Ectodermal cell (in vitro differentiated cells): ENCODE data around the gene FSIP1.

Experiments used
- H3K27ac ChIP-seq: 2 replicates; pipeline ENCODE4 v1.7.0; 2013; ENCODE audit warnings: mild to moderate bottlenecking, low read depth, low read length; ENCODE audit not compliant: insufficient read depth, poor library complexity, severe bottlenecking
- H3K27me3 ChIP-seq: 2 replicates; pipeline ENCODE4 v1.7.0; 2013; ENCODE audit warnings: mild to moderate bottlenecking, low read length; ENCODE audit not compliant: insufficient read depth, control insufficient read depth, poor library complexity, severe bottlenecking
- H3K36me3 ChIP-seq: one replicate; pipeline ENCODE4 v1.7.0; 2013; ENCODE audit warnings: low read length; ENCODE audit not compliant: control insufficient read depth, insufficient read depth
- H3K4me1 ChIP-seq: one replicate; pipeline ENCODE4 v1.7.0; 2013; ENCODE audit warnings: low read length; ENCODE audit not compliant: control insufficient read depth, insufficient read depth
- H3K4me3 ChIP-seq: 2 replicates; pipeline ENCODE4 v1.7.0; 2013; ENCODE audit warnings: low read depth, low read length, control low read depth; ENCODE audit not compliant: insufficient read depth
- H3K9me3 ChIP-seq: 2 replicates; pipeline ENCODE4 v1.7.0; 2013; ENCODE audit warnings: mild to moderate bottlenecking, low read length, moderate library complexity; ENCODE audit not compliant: control insufficient read depth
- WGBS, 2 experiments: methylation state at CpG; one replicate each; pipeline ENCODE4 v1.1.7; 2013; ENCODE audit warnings: missing lambda C conversion rate in 2 of 2; 5-methylcytosine and 5-hydroxymethylcytosine counted together

Gene FSIP1

GRCh38 chr15:39670687-39671086 is 112.0 kb downstream of the FSIP1 start:
- peaks cover 9% of the 10 kb centered on the region for H3K4me1 ChIP-seq
- H3K9me3 ChIP-seq = no peaks in the 10 kb centered on the region
- 100% methylated on average over 2 of the region's 2 CpGs; no CpG with 5 or more reads in 1 of the 2 experiments for WGBS, 2 experiments
- no peak overlapping the region for H3K27ac ChIP-seq
- no peak overlapping the region for H3K4me3 ChIP-seq
- H3K27me3 ChIP-seq = no peaks in the 10 kb centered on the region
- no peaks in the 10 kb centered on the region for H3K36me3 ChIP-seq

GRCh38 chr15:39669661-39670060 is 113.0 kb downstream of the FSIP1 start:
- no peaks in the 10 kb centered on the region for H3K9me3 ChIP-seq
- H3K4me3 ChIP-seq = no peak overlapping the region
- 93 to 100% methylated on average over 1 to 2 of the region's 2 CpGs for WGBS, 2 experiments
- H3K4me1 ChIP-seq = peaks cover 16% of the 10 kb centered on the region
- H3K36me3 ChIP-seq = no peaks in the 10 kb centered on the region
- no peak overlapping the region for H3K27ac ChIP-seq
- H3K27me3 ChIP-seq = no peaks in the 10 kb centered on the region

- H3K27ac ChIP-seq = no peak overlapping the region
- no peak overlapping the region for H3K4me3 ChIP-seq
- no peaks in the 10 kb centered on the region for H3K36me3 ChIP-seq
- no peaks in the 10 kb centered on the region for H3K9me3 ChIP-seq
- WGBS, 2 experiments = 0% methylated on average over 1 of the region's 1 CpG
- no peaks in the 10 kb centered on the region for H3K27me3 ChIP-seq
- peaks cover 21% of the 10 kb centered on the region for H3K4me1 ChIP-seq
Observed at GRCh38 chr15:39669241-39669640, 113.4 kb downstream of the FSIP1 start.

- Histone ChIP-seq H3K27ac (no peak overlapping the region), H3K4me1 (peaks cover 25% of the 10 kb centered on the region), H3K27me3 (no peaks in the 10 kb centered on the region), H3K4me3 (no peak overlapping the region), H3K9me3 (no peaks in the 10 kb centered on the region), H3K36me3 (no peaks in the 10 kb centered on the region)
- WGBS, 2 experiments = 96 to 97% methylated on average over 4 of the region's 4 CpGs
Observed at GRCh38 chr15:39668457-39668856, 114.2 kb downstream of the FSIP1 start.

GRCh38 chr15:39667382-39668127 is 115.1 kb downstream of the FSIP1 start:
- H3K27ac ChIP-seq = peak overlapping the region; percentile 82
- no peaks in the 10 kb centered on the region for H3K9me3 ChIP-seq
- H3K4me3 ChIP-seq = no peak overlapping the region
- WGBS, 2 experiments = 49 to 64% methylated on average over 5 of the region's 5 CpGs
- peaks cover 25% of the 10 kb centered on the region for H3K4me1 ChIP-seq
- H3K27me3 ChIP-seq = no peaks in the 10 kb centered on the region
- no peaks in the 10 kb centered on the region for H3K36me3 ChIP-seq

GRCh38 chr15:39666677-39667076 is 116.0 kb downstream of the FSIP1 start:
- no peaks in the 10 kb centered on the region for H3K27me3 ChIP-seq
- H3K36me3 ChIP-seq = no peaks in the 10 kb centered on the region
- H3K4me3 ChIP-seq = no peak overlapping the region
- H3K9me3 ChIP-seq = no peaks in the 10 kb centered on the region
- peaks cover 25% of the 10 kb centered on the region for H3K4me1 ChIP-seq
- no peak overlapping the region for H3K27ac ChIP-seq
- WGBS, 2 experiments = 64 to 73% methylated on average over 3 of the region's 3 CpGs

GRCh38 chr15:39665629-39666250 is 116.9 kb downstream of the FSIP1 start:
- Histone ChIP-seq H3K36me3 (no peaks in the 10 kb centered on the region), H3K4me3 (no peak overlapping the region), H3K9me3 (no peaks in the 10 kb centered on the region), H3K27me3 (no peaks in the 10 kb centered on the region), H3K4me1 (peaks cover 25% of the 10 kb centered on the region), H3K27ac (no peak overlapping the region)
- 65 to 91% methylated on average over 3 to 4 of the region's 4 CpGs for WGBS, 2 experiments

- H3K36me3 ChIP-seq = no peaks in the 10 kb centered on the region
- H3K27ac ChIP-seq = no peak overlapping the region
- no peaks in the 10 kb centered on the region for H3K27me3 ChIP-seq
- no peaks in the 10 kb centered on the region for H3K9me3 ChIP-seq
- no peak overlapping the region for H3K4me3 ChIP-seq
- H3K4me1 ChIP-seq = peaks cover 25% of the 10 kb centered on the region
- 97 to 100% methylated on average over 1 to 2 of the region's 2 CpGs for WGBS, 2 experiments
Observed at GRCh38 chr15:39663704-39664250, 118.9 kb downstream of the FSIP1 start.

- Histone ChIP-seq H3K9me3 (no peaks in the 10 kb centered on the region), H3K36me3 (no peaks in the 10 kb centered on the region), H3K4me3 (no peak overlapping the region), H3K4me1 (peaks cover 25% of the 10 kb centered on the region), H3K27ac (no peak overlapping the region), H3K27me3 (no peaks in the 10 kb centered on the region)
Observed at GRCh38 chr15:39661776-39662175, 120.9 kb downstream of the FSIP1 start.

- 93 to 95% methylated on average over 1 to 3 of the region's 3 CpGs for WGBS, 2 experiments
- no peak overlapping the region for H3K4me3 ChIP-seq
- H3K36me3 ChIP-seq = no peaks in the 10 kb centered on the region
- no peak overlapping the region for H3K27ac ChIP-seq
- no peaks in the 10 kb centered on the region for H3K27me3 ChIP-seq
- H3K4me1 ChIP-seq = peaks cover 3% of the 10 kb centered on the region
- no peaks in the 10 kb centered on the region for H3K9me3 ChIP-seq
Observed at GRCh38 chr15:39658740-39659139, 123.9 kb downstream of the FSIP1 start.
